GM21423 (cell line): ENCODE results near the gene CNGA1.
A peak's percentile ranks its signal among the peaks of the same experiment; 100 is the strongest.
"Not testable (repeated sequence)": the region's sequence is repeated elsewhere in the genome, so short reads cannot be mapped to it uniquely, and the experiment has no call there.

ENCODE experiments used
- ATAC-seq: cut with Tn5 transposase; IDR thresholded peaks from one replicate; pipeline ENCODE4 v1.9.1; 2021; ENCODE audit warnings: mild to moderate bottlenecking, moderate library complexity; ENCODE audit not compliant: unreplicated experiment

Gene CNGA1

DNA sequence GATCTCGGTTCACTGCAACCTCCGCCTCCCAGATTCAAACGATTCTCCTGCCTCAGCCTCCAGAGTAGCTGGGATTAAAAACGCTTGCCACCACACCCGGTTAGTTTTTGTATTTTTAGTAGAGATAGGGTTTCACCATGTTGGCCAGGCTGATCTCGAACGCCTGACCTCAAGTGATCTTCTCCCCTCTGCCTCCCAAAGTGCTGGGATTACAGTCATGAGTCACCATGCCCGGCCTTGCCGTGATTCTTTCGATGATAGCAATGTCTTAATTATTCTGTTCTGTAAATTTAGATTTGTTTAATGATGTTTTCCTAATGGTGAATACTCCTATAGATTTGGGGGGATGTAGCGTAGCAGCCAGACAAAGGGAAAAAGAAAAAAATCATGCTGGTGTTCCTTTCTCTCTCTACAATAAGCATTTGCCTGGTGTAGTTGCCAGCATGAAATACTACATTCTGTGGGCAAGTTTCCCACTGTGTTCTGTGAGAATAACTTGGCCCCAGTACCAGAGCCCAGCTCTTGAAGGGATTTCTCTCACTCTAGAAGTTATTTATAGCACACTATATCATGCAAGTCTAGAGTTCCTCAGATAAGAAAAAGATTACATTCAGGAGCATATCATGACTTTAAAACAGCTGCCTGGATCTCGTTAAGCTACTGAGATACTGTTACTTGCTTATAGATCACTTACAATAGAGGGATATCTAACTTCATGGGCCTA lies 15.5 kb upstream of the CNGA1 start:
- ATAC-seq = no peak

DNA sequence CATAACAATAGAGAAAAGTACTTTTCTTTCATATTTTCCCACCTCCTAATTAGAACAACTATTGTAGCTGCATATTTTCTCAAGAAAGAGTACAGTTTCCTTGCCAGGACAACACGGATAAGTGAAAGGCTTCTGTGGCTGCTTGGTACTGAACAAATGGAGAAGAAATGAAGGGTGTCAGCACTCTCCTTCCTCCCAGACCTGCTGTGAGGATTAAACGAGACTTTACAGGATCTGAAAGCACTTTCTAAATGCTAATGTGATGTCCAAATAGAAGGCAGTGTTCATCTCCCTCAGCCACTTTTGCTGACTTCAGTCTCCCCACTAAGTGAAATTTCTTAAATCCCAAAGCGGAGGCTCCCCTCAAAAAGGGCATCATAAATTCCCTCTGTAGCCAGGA lies 14.0 kb upstream of the CNGA1 start:
- ATAC-seq = no peak

DNA sequence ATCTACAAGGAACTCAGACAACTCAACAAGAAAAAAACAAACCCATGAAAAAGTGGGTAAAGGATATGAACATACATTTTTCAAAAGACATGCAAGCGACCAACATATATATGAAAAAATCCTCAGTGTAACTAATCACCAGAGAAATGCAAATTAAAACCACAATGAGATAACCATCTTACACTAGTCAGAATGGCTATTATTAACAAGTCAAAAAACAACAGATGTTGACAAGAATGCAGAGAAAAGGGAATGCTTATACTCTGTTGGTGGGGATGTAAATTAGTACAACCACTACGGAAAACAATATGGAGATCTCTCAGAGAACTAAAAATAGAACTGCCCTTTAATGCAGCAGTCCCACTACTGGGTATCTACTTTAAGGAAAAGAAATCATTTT lies 12.2 kb upstream of the CNGA1 start:
- peak; percentile 54 for ATAC-seq

DNA sequence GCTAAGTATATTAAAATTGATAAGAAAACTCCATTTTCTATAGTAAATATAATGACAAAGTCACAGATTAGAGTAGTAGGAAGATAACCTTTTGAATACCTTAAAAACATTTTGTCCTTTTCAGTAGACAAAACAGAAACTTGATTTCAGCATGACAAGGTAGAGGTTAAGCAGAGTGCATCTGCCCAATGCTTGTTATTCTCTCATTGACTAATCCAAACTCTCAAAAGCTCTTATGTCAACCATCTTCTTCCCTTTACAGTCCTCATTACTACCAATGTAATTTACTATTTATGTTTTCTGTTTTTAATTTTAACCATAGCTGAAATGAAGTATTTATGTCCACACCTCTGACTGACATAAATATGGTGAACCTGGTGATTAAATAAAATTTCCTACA lies 11.2 kb upstream of the CNGA1 start:
- ATAC-seq = peak; percentile 70

DNA sequence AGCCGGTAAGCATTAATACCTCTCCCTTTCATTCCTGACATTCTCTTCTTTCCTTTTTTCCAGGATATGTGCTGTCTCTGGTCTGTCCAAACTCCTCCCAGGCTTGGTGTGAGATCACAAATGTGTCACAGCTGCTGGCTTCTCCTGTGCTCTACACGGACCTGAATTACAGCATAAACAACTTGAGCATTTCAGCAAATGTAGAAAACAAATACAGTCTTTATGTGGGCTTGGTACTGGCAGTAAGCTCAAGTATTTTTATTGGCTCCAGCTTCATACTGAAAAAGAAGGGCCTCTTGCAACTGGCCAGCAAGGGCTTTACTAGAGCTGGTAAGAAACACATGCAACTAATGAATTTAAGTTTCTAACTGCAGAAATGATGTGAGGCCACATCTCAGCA lies 8.5 kb upstream of the CNGA1 start:
- ATAC-seq = no peak

DNA sequence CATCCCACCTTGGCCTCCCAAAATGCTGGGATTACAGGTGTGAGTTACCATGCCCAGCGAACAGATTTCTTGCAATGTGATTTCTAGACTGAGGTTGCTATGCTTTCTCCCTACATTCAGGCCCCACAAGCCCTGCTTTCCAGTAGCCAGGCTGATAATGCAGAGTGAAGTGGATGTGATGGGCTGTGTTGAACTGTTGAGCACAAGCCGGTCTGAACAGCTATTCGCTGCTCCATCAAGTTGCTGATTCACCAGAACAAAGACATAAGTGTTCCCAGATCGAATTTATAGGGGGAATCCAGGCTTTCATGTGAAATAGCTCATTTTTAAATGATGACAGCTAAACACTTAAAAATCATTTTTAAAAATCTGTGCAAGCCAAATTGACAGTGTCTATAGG lies 8.0 kb upstream of the CNGA1 start:
- ATAC-seq = no peak

DNA sequence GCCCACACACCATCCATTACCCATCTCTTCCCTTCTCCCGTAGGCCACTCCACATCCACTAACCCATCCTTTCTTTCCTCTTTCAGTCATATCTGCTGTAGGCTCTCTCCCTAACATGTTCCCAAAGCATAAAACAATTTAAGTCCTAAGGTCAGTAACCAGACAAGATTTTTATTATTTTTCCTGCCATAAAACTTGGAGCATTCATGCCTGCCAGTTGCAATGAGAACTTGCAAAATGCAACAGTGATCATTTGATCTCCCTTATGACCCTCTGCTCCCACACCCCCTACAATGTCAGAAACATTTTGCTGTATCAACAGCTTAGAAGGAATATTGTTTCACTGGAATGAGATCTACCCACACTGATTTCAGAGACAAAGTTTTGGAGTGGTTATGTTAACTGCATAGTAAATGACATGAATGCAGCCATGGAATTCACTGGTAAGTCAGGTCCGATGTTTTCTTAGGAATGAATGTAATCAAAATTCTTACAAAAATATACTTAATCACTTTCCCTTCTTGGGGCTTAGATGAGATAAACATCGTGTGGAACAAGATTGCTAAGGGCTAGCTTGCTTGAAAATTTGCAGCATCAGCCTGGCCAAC lies 5.8 kb upstream of the CNGA1 start:
- no peak for ATAC-seq

DNA sequence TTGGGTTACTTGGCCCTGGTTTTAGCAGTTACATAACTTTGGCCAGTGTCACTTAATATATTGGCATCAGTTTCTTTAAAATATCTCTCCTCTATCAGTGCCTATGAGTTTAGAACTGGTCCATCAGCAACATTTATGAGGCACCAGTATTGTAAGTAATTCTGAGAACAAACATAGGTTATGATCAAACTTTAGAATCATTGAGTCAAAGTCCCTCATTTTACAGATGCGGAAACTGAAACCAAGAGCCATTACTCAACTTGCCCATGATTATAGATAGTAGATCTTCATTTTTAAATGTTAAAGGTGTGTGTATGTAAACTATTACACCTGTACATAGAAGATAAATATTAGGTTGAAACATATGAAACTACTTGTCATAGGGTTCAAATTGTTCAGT lies 4.6 kb upstream of the CNGA1 start:
- no peak for ATAC-seq

DNA sequence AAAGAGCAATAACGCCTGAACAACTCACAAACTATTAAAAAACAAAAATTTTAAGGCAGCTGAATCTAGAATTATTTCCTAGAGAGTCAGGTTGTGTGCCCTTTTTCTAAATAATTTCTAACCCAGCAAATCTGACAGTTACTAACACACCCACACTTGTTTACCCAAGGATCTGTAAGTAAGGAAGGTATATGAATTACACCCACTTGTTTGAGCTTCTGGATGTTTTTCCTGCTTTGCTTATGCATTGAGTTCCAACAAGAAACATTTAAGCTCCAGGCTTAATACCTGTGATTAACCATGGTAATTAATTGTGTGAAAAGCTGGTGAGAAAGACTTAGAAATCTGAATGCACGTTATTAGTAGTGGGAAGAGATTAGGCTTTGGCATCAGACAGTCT lies 1.6 kb upstream of the CNGA1 start:
- no peak for ATAC-seq

DNA sequence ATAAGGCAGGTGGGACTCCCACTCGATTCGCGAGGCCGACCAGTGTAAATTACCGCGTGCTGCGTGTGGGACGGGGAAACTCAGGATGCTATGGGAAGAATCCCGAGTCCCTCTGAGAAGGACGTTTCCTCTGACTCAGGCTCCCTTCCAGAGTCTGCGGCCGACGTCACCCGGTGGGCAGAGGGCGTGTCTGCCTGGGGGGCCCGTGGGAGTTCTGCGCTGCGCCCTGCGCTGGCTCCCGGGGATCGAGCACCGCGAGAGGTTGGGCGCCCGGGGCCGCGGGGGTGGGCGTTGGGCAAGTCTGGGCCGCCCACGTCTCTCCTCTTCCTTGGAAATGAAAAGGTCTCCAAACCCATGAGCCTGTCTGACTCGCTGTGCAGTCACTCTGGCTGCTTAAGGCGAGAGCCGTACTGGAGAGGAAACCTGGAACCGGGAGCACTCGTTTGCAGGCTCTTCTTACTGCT lies 659 bp upstream of the CNGA1 start:
- no peak for ATAC-seq

DNA sequence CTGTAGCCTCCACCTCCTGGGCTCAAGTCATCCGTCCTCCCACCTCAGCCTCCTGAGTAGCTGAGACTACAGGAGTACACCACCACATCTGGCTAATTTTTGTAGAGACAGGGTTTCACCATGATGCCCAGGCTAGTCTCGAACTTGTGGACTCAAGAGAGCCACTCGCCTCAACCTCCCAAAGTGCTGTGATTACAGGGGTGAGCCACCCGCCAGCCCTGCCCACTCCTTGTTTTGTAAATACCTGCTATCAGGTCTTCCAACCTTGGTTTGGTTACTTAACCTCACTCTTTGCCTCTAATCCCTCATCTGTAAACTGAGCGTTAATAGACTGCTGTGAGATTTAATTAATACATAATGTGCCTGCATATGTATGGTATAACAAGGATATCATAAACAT lies 803 bp downstream of the CNGA1 start:
- no peak for ATAC-seq

DNA sequence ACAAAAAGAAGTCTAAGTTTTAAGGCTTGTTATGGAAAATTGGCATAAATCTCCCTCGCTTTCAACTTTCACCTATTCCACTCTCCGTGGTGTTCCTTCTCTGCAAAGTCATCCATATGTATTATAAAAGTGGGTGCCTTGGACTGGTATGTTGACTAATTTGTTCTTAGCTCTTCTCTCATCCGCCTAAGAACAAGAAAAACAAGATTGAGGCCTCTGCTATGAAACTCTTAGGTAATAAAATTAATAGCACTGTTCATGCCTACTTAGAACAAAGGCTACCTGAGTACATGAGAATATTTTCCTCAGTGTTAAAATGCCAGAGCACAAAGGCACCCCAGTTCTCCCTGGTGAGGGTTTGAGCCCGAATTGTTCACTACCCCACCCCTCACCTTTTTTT lies 1.3 kb downstream of the CNGA1 start:
- no peak for ATAC-seq

DNA sequence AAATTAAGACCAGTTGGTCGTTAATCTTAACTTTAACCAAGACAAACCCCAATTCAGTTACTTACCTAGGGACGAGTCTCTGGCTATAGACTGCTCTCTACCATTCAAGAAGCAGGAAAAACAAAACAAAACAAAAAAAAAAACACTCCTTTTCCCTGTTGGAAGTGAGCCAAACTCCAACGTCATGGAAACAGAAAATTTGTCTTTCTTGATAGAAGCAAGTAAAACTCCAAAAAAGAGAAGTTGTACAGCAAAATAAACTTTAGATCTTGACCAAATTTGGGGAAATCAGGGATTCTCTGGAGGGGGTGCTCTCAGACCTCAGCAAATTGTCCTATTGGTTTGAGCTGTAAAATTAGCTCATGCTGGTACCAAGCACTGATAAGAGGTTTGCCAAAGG lies 3.7 kb downstream of the CNGA1 start:
- ATAC-seq = no peak

DNA sequence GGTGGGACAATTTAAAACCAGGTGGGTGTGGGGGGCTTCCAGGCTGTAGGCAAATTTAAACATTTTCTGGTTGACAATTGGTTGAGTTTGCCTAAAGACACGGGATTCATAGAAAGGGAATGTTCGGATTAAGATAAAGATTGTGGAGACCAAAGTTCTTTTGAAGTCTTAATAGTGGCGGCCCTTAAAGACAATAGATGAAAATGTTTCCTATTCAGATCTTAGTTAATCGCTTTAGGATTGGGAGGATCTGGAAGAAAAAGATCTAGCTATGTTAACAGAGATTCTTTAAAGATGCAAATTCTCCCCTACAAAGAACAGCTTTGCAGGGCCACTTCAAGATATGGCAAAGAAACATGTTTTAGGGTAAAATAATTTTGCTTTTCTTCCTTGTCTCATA lies 4.8 kb downstream of the CNGA1 start:
- ATAC-seq = no peak

DNA sequence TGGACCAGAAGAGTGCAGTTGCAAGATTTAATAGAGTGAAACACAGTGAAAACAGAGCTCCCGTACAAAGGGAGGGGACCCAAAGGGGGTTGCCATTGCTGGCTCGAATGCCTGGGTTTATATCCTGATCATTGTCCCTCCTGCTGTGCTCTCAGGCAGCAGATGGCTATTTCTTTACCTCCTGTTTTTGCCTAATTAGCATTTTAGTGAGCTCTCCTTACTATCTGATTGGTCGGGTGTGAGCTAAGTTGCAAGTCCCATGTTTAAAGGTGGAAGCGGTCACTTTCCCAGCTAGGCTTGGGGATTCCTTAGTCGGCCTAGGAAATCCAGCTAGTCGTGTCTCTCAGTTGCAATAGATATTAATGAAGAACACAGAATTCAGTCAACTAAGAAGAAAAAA lies 5.6 kb downstream of the CNGA1 start:
- not testable (repeated sequence) for ATAC-seq

DNA sequence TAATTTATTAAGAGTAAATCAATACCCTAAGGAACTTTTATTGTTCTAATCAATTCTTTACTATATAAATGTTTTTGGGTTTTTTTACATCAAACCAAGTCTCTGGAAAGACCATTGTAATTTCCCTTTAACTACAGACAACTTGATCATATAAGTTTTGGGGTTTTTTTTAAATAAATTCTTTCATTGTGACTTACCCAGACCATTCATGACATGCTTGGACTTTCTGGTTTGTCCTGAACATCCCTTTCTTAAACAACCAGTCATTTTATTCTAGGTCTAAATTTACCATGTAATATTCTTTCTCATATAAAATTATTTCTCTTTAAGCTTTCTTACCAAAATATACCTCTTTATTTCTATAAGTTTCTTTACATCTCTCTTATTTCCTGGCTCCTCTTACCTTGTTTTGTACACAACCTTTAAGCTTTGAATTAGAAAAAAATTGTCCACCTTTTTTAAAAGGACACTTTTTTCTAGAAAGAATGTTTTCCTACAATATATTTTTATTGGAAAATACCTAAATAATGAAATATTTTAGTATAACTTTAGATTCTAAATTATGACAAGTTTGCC lies 8.4 kb downstream of the CNGA1 start:
- ATAC-seq = no peak

DNA sequence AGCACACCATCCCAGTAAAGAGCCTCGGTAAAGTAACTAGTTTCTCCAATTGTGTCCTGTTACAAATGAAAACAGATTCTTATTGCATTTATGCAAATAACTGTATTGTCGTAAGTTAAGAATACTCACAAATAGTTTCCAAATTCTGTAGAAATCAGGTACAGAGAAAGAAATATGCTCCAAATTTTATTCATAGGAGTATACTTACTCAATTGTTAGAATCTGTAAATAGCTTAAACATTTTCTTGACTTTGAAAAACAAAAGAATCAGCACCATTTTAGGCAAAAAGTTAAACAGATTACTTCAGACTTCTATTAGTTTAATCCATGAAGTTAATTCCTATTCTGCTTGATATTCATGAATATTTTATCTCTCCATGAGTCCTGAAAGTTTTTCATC lies 10.7 kb downstream of the CNGA1 start:
- ATAC-seq = no peak

DNA sequence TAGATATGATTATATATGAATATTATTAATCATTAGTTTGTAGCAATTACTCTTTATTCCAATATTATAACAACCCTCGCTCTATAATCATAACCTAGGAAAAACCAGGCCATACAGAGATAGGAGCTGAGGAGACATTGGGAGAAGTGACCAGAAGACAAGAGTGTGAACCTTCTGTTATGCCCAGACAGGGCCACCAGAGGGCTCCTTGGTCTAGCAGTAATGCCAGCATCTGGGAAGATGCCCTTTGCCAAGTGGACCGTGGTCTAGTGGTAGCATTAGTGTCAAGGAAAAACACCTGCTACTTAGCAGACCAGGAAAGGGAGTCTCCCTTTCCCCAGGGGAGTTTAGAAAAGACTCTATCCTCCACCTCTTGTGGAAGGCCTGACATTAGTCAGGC lies 12.9 kb downstream of the CNGA1 start:
- ATAC-seq = not testable (repeated sequence)

DNA sequence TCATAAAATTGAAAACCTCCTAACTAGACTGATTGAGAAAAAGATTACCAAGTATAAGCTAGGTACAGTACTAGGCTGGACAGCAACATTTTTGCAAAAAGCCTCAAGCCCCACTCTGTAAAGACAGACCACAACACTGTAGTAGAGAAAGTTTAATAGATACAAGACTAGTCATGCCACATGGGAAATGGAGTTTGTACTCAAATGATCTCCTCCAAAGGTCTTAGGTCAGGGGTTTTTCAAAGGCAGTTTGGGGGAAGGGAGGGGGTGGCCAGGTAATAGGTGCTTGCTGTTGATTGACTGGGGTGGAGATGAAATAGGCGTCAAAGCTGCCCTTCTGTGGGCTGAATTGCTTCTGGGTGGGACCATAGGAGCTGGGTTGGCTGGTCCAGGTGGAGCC lies 14.2 kb downstream of the CNGA1 start:
- ATAC-seq = no peak

DNA sequence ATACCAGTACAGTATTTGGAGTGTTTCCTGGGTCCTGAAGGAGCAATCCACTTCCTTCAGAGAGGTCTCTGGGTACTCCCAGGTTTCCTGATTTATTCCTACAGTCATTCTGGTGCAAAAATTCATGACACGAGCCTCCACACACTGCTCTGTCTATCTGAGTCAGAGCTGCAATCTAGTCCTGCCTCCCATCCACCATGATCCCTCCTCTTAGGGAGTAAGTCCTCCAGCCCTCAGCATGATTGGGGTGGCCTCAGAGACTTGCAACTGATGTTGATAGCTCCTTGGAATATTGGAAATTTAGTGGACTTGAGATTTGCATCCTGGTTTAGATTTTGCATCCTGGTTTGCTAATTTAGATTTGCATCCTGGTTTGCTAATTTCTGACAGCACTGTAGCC lies 20.5 kb downstream of the CNGA1 start:
- no peak for ATAC-seq

DNA sequence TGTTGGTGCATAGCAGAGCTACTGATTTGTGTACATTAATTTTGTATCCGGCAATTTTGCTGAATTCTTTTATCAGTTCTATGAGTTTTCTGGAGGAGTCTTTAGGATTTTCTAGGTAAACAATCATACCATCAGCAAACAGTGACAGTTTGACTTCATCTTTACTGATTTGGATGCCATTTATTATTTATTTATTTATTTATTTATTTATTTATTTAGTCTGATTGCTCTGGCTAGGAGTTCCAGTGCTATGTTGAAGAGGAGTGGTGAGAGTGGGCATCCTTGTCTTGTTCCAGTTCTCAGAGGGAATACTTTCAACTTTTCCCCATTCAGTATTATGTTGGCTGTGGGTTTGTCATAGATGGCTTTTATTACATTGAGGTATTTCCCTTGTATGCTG lies 24.0 kb downstream of the CNGA1 start:
- not testable (repeated sequence) for ATAC-seq

DNA sequence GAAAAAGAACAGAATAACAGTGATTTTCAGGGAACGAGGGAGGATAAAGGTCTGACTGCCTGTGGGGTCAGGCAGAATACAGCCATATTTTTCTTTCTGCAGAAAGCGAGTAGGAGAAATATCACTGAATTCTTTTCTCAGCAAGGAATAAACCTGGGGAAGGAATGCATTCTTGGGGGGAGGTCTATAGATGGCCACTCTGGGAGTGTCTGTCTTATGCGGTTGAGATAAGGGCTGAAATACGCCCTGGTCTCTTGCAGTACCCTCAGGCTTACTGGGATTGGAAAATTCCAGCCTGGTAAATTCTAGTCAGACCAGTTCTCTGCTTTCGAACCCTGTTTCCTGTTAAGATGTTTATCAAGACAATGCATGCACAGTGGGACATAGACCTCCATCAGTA lies 26.3 kb downstream of the CNGA1 start:
- no peak for ATAC-seq

DNA sequence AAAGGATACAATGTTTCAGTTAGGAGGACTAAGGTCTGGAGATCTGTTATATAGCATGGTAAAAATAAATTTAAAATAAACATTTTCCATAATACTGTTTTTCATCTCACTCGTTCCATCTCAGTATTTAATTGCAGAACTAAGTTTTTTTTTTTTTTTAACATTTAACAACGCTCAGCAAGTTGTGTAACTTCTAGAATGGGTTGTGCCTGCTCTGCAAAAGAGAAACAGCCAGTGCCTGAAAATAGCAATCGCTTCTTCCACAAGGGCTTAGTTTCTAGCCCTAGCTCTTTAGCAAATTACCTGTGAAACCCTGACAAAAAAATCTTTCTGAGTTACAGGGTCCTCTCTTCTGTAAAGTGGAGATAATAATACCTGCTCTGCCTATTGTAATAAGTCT lies 41.9 kb downstream of the CNGA1 start:
- no peak for ATAC-seq
